Sigmoid colon (tissue), 7 donors: ENCODE results near the gene POLR3E. TPM values are rescaled to one million over a fixed set of nuclear protein-coding genes. Genes with fewer than 3 reads are reported as not detected.

Source experiments
- DNase-seq: peaks from one replicate; pipeline ENCODE4 v3.0.0-alpha.2; 2019
- H3K27ac ChIP-seq, 4 donors: fragments of 200-600 bp; sonication (generic); one replicate each; pipeline ENCODE4 v1.5.1; 2016 to 2019; ENCODE audit warnings: mild to moderate bottlenecking in 1 of 4
- H3K27me3 ChIP-seq, 3 donors: fragments of 200-600 bp; sonication (generic); one replicate each; pipeline ENCODE4 v1.5.1; 2019; ENCODE audit warnings: mild to moderate bottlenecking in 1 of 3
- H3K36me3 ChIP-seq, 4 donors: fragments of 200-600 bp; sonication (generic); one replicate each; pipeline ENCODE4 v1.5.1; 2016 to 2019
- H3K4me1 ChIP-seq, 4 donors: fragments of 200-600 bp; sonication (generic); one replicate each; pipeline ENCODE4 v1.5.1; 2017 to 2019
- H3K4me3 ChIP-seq, 4 donors: fragments of 200-600 bp; sonication (generic); one replicate each; pipeline ENCODE4 v1.5.1; 2017 to 2019; ENCODE audit warnings: mild to moderate bottlenecking in 2 of 4, moderate library complexity in 1 of 4
- H3K9me3 ChIP-seq, 4 donors: fragments of 200-600 bp in 3 of 4; sonication (generic) in 3 of 4; one replicate each; pipeline versions ENCODE4 v1.5.1 to v1.6.1; 2013 to 2019
- EP300 ChIP-seq, 4 donors: sonication (generic); formaldehyde crosslinking; IDR thresholded peaks; one replicate each; pipeline ENCODE4 v1.6.1; 2017; ENCODE audit warnings: antibody characterized with exemption in 4 of 4
- POLR2A ChIP-seq, 2 donors: fragments of 450-650 bp; IDR thresholded peaks; one replicate each; pipeline ENCODE4 v1.6.1; 2016; ENCODE audit warnings: antibody characterized with exemption in 2 of 2, mild to moderate bottlenecking in 2 of 2, moderate library complexity in 2 of 2
- POLR2AphosphoS5 ChIP-seq, 4 donors: sonication (generic); formaldehyde crosslinking; IDR thresholded peaks; one replicate each; pipeline ENCODE4 v1.6.1; 2017; ENCODE audit warnings: antibody characterized with exemption in 4 of 4
- WGBS, 2 donors: extraction: QIAGEN DNeasy Blood & Tissue Kit; methylation state at CpG; one replicate each; pipeline ENCODE4 v1.1.7; 2013; 5-methylcytosine and 5-hydroxymethylcytosine counted together
- intact Hi-C: fragments of 100-400 bp; cut with DNase I; formaldehyde crosslinking; loops from one replicate; pipeline ENCODE4 v1.15.1; 2023
- polyA plus RNA-seq, 3 donors: library from polyadenylated mRNA; stranded (reverse); fragments of 200-250 nt; gene quantifications; one replicate each; pipeline ENCODE4 v1.2.3, GENCODE V29; 2013
- total RNA-seq, 4 donors: library from RNA; depleted of rRNA; stranded (reverse); fragments of >200 nt; gene quantifications; one replicate each; pipeline ENCODE4 v1.1.0, GENCODE V29; 2016
- TF ChIP-seq, protein P1 (sequence below), 4 experiments: fragments of 450-650 bp in 3 of 4; fragments of 200-600 bp in 1 of 4; IDR thresholded peaks; one replicate each; pipeline ENCODE4 v1.5.1; 2016 to 2019; ENCODE audit warnings: antibody characterized with exemption in 4 of 4, mild to moderate bottlenecking in 3 of 4, moderate library complexity in 2 of 4
- donor health status: healthy with polysubstance abuse.
- donor health status: Bipolar disorder and iron deficiency.
- donor health status: healthy.

Gene POLR3E
- total and polyA plus RNA-seq, 7 donors: 10.6 to 68.7 (median 39.3) TPM

DNA sequence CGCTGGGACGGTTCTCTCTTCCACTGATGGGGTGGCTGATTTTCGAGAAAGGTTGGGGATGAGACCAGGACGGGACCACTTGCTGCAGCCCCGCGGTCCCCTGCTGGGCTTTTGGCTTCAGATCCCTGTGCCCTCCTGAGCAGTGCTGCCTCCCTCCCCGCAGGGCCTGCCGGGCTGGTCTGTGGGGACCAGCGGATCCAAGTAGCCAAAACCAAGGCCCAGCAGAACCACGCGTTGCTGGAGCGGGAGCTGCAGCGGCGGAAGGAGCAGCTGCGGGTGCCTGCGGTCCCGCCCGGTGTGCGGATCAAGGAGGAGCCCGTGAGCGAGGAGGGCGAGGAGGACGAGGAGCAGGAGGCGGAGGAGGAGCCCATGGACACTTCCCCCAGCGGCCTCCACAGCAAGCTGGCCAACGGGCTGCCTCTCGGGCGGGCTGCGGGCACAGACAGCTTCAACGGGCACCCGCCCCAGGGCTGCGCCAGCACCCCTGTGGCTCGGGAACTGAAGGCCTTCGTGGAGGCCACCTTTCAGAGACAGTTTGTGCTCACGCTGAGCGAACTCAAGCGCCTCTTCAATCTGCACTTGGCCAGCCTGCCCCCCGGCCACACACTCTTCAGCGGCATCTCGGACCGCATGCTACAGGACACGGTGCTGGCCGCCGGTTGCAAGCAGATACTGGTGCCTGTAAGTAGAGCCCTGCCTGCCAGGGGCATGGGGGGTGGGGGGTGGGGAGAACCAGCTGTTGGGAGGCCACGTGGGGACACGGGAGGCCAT, 28.6 kb downstream of the POLR3E start:
- no peak for DNase-seq
- H3K4me3 ChIP-seq: no peak overlapping the region
- H3K9me3 ChIP-seq: no peaks in the 10 kb centered on the region
- WGBS, 2 donors: 95% methylated on average over 46 of the region's 46 CpGs
- TF ChIP-seq POLR2A (IDR thresholded peaks at IDR 0.05) (no peak), EP300 (IDR thresholded peaks at IDR 0.05) (no peak), POLR2AphosphoS5 (IDR thresholded peaks at IDR 0.05) (no peak)
- TF ChIP-seq, protein P1, sequence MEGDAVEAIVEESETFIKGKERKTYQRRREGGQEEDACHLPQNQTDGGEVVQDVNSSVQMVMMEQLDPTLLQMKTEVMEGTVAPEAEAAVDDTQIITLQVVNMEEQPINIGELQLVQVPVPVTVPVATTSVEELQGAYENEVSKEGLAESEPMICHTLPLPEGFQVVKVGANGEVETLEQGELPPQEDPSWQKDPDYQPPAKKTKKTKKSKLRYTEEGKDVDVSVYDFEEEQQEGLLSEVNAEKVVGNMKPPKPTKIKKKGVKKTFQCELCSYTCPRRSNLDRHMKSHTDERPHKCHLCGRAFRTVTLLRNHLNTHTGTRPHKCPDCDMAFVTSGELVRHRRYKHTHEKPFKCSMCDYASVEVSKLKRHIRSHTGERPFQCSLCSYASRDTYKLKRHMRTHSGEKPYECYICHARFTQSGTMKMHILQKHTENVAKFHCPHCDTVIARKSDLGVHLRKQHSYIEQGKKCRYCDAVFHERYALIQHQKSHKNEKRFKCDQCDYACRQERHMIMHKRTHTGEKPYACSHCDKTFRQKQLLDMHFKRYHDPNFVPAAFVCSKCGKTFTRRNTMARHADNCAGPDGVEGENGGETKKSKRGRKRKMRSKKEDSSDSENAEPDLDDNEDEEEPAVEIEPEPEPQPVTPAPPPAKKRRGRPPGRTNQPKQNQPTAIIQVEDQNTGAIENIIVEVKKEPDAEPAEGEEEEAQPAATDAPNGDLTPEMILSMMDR (IDR thresholded peaks at IDR 0.05): no peak
- no peaks in the 10 kb centered on the region for H3K27me3 ChIP-seq
- intact Hi-C loops: no loop called here
- peaks cover 0 to 17% (median 9%) of the 10 kb centered on the region in 4 donors for H3K4me1 ChIP-seq
- peaks cover 37 to 73% (median 48%) of the 10 kb centered on the region in 4 donors for H3K36me3 ChIP-seq
- H3K27ac ChIP-seq: no peak overlapping the region

DNA sequence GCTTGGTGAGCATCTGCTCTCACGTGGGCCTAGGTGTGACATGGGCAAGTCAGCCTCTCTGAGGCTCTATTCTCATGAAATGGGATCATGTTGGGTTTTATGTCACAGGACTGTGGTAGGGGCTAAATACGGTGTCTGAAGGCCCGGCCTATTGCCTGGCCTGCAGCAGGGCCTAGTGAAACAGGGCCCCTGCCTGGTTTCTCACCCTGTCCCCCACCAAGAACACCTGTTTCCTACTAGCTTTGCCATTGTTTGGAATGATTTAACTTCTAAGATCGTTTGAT, 29.1 kb downstream of the POLR3E start:
- no peak overlapping the region for H3K4me3 ChIP-seq
- peaks cover 0 to 17% (median 9%) of the 10 kb centered on the region in 4 donors for H3K4me1 ChIP-seq
- WGBS, 2 donors: 83 to 89% methylated on average over 4 of the region's 4 CpGs
- TF ChIP-seq EP300 (IDR thresholded peaks at IDR 0.05): no peak
- TF ChIP-seq POLR2AphosphoS5 (IDR thresholded peaks at IDR 0.05): no peak
- no peak for TF ChIP-seq POLR2A (IDR thresholded peaks at IDR 0.05)
- TF ChIP-seq, protein P1 (IDR thresholded peaks at IDR 0.05): no peak
- H3K36me3 ChIP-seq: peaks cover 37 to 76% (median 48%) of the 10 kb centered on the region in 4 donors
- no peaks in the 10 kb centered on the region for H3K27me3 ChIP-seq
- no peak overlapping the region for H3K27ac ChIP-seq
- no peak for DNase-seq
- intact Hi-C loops: no loop called here
- no peaks in the 10 kb centered on the region for H3K9me3 ChIP-seq

DNA sequence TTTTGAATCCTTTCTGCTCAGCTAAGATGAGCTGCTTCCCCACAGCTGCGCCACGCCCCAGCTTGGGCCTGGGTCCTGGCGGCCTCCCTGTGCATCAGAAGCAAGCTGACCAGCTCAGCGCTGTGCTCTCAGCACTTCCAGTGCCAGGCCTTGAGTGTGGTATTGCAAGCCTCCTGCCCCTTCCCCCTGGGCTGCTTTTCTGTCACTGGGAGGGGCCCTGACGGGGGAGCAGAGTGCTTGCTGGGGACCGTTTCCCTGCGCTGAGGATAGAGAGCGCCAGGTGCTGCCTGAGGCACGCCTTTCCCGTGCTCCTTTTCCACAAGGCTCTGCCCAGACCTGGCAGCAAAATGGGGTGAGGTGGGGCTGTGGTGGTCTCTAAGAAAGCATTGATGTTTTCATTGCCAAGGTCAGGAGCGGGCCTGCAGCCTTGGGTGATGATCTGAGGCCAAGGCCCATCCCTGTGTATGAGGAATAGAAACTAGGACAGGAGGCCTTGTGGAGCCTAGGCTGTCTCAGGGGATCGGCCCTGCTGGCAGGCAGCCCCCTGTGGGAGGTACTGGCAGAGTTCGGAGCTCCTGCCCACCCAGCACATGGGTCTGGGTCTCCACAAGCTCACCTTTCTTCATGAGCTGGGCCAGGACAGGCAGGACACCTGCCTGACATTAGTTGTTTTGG, 29.7 kb downstream of the POLR3E start:
- DNase-seq: no peak
- intact Hi-C loops: no loop called here
- H3K27ac ChIP-seq: no peak overlapping the region
- H3K4me1 ChIP-seq: peaks cover 0 to 11% (median 7%) of the 10 kb centered on the region in 4 donors
- H3K36me3 ChIP-seq: peaks cover 37 to 81% (median 47%) of the 10 kb centered on the region in 4 donors
- TF ChIP-seq, protein P1 (IDR thresholded peaks at IDR 0.05): no peak
- TF ChIP-seq EP300 (IDR thresholded peaks at IDR 0.05) (no peak), POLR2AphosphoS5 (IDR thresholded peaks at IDR 0.05) (no peak), POLR2A (IDR thresholded peaks at IDR 0.05) (no peak)
- no peaks in the 10 kb centered on the region for H3K9me3 ChIP-seq
- 89 to 94% methylated on average over 13 of the region's 13 CpGs for WGBS, 2 donors
- no peak overlapping the region for H3K4me3 ChIP-seq
- H3K27me3 ChIP-seq: no peaks in the 10 kb centered on the region

DNA sequence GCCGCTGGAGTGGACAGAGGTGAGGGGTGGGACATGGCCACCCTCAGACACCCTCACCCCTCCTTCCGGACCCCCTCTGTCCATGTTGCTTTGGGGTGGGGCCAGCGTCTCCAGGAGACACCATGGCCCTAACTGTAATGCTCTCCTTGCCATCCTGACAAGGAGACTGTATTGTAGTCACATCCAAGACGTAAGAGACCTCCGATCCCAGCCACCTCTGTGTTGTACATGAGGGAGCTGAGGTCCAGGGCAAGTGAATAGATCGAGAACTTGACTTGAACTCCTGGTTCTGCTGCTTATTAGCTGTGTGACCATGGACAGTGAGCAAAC, 30.2 kb downstream of the POLR3E start:
- 96% methylated on average over 6 of the region's 6 CpGs for WGBS, 2 donors
- H3K9me3 ChIP-seq: no peaks in the 10 kb centered on the region
- H3K36me3 ChIP-seq: peaks cover 40 to 81% (median 49%) of the 10 kb centered on the region in 4 donors
- H3K4me3 ChIP-seq: no peak overlapping the region
- no peaks in the 10 kb centered on the region for H3K27me3 ChIP-seq
- intact Hi-C loops: no loop called here
- no peak overlapping the region for H3K27ac ChIP-seq
- H3K4me1 ChIP-seq: peaks cover 0 to 11% (median 7%) of the 10 kb centered on the region in 4 donors
- no peak for DNase-seq
- TF ChIP-seq POLR2A (IDR thresholded peaks at IDR 0.05) (no peak), EP300 (IDR thresholded peaks at IDR 0.05) (no peak), POLR2AphosphoS5 (IDR thresholded peaks at IDR 0.05) (no peak)
- TF ChIP-seq, protein P1 (IDR thresholded peaks at IDR 0.05): no peak
